Nucleus accumbens (tissue), 56 donors: ENCODE data around the gene PLXNB1.

Source experiments
- DNase-seq, 56 donors: peaks; one replicate each; lab custom pipeline; 2025; lab: John Stamatoyannopoulos, UW

The PLXNB1 gene

DNA sequence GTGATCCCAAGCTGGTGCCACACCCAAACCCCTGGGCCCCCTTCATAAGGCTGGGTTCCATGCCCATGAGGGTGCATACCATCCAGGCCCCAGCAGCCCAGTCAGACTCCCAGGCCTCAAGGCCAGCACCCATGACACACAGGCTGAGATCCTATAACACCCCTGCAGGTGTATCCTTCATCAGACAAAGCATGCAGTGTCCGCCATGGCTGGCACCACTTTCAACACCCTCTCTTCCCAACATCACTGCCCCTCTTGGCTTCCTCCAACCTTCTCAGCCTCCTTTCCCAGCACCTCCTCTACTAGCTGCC is 6.5 kb upstream of the PLXNB1 start:
- DNase-seq, result no peak

DNA sequence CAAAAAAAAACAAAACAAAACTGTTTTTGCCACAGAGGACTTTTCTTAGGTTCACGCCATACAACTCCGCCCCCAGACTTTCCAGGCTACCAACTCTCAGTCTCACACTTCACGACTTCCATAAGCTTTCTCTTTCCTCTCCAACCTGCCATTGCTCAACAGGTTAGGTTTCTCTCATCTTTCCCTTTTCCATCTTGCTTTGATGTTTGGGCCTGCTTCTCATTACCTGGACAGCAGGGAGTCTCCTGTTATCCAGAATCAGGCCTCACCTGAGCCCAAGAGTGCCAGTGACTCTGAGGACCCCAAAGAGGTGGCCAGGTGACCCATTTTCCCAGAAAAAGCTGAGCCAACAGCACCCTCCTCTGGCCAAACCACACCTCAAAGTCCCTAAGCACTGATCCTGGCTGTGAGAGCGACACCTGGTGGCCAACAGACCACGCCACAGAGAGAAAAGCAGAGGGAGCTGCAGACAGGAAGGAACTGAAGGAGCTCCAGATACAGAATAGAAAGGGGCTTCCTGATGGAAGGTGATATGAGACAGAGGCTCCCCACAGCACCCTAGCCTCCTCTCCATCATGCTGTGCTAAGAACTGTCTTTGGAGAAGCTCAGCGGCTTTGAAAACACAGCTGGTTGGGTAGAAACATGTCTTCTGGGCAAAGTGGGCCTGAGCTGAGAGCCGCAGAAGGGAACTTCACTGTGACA is 6.0 kb upstream of the PLXNB1 start:
- DNase-seq, result peak in 52 of 56 donors; percentile 46 to 94 (median 78)

DNA sequence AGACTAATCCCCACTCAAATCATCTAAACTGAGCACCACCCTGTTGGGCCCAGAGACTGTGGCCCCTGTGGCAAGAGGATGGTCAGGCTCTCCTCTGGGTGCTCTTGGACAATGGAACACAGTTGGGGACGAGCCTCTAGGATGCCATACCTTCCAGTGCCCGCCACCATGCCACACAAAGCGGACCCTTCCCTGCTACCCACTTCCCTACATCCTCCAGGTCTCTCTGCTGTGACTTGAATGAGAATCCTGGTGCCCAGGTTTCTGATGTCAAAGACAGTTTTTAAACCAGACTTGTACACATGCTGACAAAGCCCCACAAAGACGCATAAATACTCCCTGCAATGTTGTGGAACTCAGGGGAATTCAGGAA is 5.3 kb upstream of the PLXNB1 start:
- DNase-seq, result no peak

DNA sequence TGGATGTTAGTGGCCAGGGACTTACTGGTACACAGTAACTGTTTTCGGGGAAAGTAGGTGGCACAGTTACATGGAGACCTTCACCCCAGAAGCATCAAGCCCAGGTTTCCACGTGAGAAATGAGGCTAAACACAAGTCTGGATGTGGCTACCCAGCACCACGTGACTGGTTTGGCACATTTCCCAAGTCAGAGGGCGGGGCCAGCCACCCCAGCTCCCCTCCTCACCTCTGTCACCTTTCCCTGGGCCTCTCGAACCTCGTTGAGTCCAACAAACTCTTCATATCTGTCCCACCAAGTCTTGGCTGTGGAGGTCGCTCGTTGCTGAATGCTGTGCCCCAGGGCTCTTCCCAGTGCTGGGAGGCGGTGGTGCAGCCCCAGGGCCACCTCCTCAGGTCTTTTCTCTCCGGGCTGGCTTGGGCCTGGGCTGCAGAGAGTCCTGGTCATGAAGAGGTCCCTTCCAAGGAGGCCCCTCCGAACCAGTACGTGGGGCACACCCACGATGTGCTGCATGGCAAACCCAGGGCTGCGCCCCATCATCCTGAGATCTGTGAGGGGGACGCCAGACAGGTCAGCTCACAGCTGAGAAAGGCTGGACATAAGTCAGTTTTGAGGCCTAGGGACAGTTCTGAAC is 4.8 kb upstream of the PLXNB1 start:
- DNase-seq, result no peak

DNA sequence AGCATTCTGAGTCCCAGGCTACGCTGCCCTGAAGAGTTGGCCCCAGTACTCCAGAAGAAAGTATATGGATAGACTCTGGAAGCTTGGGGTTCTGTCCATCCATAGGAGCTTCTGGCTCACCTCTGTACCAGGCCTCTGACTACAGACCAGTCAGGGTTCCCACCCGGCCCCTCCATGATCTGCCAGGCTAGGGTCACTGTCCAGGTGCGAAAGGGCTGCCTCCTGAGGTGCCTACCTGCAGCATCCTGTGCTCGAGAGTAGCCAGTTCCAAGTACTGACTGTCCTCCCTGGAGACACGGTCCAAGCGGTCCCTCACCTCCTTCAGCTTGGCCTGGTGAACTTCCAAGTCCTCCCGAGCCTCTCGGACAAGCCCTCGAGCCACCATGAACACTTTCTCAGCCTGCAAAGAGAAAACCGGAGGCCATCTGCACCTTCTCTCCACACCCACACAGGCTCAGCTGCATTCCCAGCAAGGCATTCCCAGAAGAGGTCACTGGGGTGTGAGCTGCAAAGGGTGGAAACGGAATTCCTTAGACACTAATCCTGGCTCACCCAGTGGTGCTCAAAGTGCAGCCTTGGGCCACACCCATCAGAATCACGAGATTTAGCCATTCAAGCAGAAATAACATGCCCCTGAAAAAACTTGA is 3.7 kb upstream of the PLXNB1 start:
- no peak for DNase-seq

DNA sequence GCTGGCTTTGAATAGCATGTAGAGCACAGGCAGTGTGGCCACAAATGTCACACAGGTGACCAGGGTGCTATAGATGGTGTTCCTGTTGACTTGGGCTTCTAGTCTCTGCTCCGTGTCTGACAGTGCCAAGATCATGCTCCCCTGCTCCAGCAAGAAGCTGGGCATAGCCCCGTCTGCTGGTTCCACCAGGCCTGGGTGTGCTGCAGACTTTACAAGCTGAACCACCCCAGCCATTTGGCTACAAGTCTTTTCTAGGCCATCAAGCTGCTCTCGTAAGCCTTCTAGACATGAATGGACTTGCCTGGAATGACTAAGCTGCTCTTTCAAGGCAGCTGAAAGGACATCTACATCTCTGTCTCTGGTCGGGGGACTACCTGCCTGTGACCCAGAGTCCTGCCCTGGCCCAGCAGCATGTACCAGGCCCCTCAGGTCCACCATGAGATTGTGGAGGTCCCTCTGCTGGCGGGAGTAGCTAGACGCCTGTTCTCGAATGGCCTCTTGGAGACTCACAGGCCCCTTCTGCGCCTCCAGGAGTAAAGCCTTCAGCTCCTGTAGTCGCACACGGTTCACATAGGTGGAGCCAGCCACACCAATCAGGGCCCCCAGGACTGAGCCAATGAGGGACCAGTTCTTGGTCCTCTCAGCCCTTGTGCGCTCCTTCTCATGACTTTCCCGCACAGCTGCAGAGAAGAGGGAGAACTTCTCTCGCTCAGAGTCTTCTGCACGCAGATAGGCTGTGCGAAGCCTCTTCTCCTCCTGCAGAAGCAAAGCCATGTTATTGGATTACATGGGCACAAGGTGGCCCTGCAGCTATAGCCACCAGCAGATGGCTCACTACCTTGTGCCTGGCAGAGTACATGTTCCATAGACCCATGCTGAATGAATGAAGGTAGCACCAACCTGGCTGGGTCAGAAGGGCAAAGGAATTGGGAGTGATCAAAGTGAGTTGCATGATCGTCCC is 2.8 kb upstream of the PLXNB1 start:
- peak in 1 of 56 donors; percentile 15 for DNase-seq

DNA sequence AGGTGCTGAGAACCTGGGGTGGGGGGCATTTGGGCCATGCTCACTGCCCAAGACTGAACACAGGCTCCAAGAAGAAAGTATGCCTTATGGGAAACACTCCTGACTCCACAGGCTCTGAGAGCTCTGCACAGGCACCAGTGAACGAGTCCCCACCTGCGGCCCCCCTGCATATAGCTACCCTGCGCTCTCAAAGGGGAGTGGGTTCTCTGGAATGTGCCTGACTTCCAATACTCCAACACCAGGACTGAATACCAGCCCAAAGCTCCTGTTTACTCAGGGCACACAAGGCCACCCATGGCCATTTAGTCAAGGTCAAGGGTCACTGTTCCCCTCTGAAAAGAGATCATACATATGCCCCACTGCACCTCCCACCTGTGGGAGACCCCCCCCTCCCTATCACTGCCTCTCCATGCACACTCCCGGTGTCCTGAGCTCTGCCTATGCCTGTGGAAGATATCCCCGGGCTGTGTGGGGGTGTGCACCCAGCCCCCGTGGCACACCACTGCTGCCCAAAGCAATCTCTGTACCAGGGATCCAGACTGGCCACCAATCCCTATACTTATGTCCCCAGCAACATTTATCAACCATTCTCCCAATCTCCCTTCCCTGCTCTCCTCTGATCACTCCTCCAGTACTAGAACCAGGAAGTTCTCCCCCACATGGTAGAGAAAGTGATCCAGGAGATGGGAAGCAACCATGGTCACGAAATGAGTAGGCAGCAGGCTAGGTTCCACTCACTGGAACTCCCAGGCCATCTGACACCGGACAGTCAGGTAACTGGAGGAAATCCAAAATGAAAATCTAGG is 1.5 kb upstream of the PLXNB1 start:
- DNase-seq, result no peak

DNA sequence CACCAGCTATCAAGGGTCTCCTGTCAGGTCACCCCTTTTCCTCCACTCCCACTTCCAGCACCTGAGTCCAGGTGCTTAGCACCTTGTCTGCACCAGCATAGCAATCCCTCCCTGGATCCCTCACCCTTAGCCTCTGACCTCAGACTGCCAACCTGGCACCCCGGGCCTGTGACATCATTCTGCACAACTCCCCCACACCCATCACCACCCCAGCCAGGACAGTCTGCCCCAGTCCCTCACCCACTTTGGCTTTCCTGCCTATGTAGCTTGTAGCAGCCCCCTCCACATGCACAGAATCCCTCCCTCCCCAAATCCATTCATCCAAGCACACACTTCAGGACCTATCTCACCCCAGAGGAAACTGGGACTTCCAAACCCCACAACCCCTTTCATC is 819 bp upstream of the PLXNB1 start:
- DNase-seq, result no peak

DNA sequence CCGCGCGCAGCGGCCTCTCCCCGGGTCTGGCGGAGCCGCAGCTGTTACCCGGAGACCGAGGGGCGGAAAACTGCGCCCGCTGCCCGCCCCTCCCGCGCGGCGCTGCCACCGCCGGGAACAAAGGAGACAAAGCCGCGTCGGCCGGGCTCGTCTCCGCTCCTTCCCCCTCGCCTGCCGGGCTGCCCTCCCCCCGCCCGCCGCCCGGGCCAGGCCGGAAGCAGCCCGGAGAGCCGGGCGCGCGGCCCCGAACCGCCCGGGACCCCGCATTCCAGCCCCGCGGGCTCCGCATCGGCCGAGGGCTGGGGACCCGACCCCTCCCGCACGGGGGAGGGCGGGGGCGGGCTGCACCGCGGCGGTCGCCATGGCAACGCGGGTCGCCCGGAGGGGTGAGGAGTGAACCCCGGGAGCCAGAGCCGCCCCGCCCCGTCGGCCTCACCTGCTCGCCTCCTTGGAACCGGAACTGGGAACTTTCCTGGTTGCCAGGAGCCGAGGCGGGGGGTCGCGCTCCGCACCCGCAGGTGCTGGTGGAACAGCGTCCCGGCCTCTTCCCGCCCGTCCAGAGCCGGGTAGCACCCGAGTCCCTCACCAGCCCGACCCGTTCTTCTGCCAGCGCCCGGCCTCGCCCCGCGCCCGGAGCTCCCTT is 448 bp downstream of the PLXNB1 start:
- DNase-seq, result peak in 50 of 56 donors; percentile 32 to 90 (median 73)

DNA sequence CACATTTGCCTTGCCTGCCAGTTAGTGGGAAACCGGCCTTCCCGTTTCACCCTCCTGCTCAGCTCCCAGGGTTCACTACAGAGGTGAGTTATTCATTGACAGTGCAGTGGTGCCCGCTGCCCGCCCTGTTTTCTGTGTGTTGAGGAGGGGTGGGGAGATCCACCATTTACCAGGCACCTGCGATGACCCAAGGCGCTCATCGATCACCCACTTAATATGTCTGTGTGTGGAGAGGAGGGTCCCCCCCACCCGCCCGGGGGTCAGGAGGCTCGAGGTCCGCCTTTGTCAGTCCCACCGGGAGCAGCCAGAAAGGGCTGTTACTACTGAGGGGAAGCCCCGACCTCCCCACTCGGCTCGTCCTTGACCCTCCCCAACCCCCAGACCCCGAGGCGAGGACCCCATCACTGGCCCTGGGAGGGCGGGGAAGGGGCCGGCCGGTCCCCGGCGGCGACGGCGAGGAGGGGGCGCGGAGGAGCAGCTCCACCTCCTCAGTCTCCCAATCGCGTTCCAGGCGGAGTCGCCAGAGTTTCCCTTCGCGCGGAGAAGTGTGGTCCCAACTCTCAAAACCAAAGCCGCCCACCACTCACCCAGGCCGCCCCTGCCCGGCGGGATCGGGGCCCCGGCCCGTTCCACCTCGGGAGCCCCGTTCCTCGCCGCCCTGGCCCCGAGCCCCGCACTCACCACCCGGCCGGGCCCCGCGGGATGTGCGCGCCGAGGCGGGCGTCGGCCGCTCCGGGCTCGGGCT is 1.1 kb downstream of the PLXNB1 start:
- peak in 34 of 56 donors; percentile 32 to 76 (median 55) for DNase-seq

DNA sequence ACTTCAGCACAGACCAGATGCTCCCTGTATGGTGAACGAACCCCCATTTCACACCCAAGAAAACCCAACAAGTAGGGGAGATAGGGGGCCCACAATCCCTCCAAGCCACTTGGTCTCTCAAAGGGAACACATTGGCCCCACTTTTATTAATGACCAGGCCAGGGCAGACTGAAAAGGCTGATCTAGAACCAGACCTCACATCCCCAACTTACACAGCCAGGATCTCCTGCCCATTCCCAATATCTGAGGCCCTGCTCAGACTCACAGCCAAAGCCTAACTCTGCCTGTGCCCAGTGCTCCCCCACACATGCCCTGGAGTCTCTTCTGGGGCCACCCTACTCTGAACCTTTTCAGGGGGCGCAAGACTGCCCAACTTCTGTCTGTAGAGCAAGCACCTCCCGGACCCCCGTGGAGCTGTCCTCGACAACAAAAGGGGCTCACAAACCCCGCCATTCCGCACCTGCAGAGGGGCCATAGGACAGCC is 1.8 kb downstream of the PLXNB1 start:
- peak in 5 of 56 donors; percentile 22 to 37 (median 30) for DNase-seq

DNA sequence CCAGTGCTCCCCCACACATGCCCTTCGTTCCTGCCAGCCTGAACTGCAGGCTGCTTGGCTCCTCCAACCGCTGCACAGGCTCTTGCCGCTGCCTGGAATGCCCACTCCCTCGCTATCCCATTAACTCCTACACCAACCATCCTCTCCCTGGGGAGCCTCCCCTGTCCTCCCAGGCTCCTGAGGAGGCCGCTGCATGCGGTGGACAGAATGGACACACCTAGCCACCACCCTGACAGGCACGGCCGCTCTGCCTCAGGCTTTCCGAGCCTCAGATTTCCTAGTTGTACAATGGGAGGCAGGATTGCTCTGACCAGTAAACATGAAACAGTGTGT is 2.3 kb downstream of the PLXNB1 start:
- peak in 20 of 56 donors; percentile 21 to 74 (median 43) for DNase-seq

DNA sequence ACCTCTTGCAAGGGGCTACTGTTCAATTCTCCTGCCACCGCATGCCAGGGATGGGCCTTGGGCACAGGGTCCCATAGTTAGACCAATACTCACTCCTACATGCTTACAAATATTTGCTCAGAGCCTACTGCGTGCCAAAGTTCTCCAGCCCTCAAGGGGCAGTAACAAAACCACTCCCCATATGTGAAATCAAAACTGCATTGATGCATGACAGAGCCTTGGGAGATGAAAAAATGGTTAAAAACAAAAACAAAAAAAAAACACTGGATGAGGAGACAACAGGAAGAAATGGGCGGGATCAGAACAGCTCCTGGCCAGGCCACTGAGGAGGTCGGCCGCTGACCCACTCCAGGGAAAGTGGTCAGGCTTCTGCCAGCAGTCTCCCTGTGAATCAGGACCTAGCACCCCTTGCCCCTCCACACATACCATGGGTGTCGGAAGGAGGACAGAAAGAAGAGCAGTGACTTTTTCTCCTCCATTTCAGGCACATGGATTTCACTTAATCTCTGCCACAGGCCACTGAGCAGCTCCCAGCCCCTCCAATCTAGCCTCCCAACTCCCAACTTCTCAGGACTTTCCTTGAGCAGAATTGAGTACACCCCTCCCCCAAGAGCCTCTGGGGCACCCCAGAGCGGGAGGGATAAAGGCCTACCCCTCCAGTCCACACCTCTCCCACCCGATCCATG is 2.8 kb downstream of the PLXNB1 start:
- DNase-seq, result peak in 29 of 56 donors; percentile 17 to 74 (median 42)

DNA sequence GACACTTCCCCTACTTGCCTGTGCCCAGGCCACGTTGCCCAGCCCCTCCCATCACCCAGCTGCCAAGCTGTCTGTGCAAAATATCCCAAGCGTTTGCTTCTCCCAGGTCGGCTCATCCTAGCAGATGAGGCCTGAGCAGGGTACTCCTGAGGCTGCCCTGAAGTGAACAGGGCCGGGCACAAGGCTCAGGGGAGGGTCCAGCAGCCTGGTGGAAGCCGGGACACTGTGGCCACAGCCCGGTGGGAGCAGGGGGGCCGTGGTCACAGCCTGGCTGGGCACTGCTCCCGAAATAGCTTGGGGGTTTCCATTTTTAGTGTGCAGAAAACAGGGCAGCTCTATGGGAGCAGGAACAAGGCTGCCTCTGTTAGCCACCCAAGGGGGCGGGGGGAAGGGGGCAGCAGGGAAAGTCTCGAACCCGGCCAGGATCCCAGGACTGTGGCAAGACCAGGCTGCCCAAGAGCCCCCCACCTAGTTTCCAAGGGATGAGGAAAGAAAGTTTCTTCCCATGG is 3.4 kb downstream of the PLXNB1 start:
- peak; percentile 44 to 97 (median 90) for DNase-seq

DNA sequence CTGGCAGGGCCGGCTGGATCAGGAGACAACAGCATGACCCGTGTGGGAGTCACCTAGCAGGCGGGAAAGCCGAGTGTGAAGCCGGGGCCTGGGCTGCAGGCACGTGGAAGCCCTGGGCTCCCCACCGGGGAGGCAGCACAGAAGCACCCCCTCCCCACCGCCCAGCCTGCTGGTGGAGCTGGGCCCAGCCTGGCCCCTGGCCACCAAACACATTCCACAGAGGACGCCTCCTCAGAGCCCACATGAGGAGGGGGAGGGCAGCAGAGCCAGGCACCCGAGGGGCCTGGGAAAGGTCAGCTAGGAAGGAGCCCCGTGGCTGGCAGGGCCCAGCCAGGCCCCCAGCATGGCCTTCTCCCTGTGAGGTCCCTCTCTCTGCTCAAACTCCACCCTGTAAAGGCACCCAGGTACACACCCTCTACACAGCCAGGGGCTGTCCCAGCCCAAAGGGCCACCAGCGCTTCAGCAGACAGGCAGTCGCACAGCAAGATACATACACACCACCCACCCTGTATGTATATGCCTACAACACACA is 4.5 kb downstream of the PLXNB1 start:
- DNase-seq, result peak in 50 of 56 donors; percentile 16 to 84 (median 53)

DNA sequence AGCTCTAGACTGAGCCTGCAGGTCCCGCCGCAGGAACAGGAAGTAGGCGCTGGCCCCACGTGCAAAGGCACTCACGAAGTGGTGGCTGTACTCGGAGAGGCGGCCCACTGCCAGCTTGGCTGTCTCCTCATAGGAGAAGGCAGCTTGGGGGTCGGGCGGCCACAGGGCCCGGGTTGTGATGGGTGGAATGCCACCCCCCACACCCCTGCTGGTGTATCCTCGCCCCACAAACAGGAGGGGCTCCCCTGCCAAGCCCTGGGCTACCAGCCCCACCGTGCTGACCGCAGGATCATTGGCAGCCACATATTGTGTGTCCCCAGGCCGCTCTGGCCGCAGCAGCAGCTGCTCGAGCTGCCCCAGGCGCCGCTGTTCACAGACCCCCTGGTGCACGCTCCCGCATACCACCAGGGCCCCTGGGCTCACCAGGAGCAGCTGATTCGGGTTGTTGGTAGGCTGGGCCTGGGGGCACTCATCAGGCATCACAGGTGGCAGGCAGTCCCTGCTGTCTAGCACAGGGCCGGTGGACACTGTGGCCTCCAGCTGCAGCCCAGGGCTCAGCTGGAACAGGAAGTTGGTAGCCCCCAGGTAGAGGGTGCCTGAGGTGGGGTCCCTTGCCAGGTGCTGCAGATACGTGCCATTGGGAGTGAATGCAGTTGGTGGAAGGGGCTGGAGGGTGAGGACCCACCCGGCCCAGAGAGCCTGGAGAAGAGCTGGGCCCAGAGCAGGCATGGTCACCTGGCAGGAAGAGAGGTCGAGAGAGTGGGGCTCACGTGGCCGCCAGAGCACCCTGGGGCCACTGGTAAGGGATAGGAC is 5.8 kb downstream of the PLXNB1 start:
- DNase-seq, result peak in 25 of 56 donors; percentile 18 to 63 (median 36)
